ENCODE measurements around the gene HSPE1. TPM values are rescaled to one million over a fixed set of nuclear protein-coding genes. Genes with fewer than 3 reads are reported as not detected.

HSPE1 gene
- total and polyA plus RNA-seq, 2 of the 8 experiments (the other 6 are each of a cell fraction or from before 2014, with no cell fraction given): 206 to 377 TPM

- TF ChIP-seq BACH1 (IDR thresholded peaks at IDR 0.05; ENCODE audit: low read length): no peak
- no peak for TF ChIP-seq CHD1 (IDR thresholded peaks at IDR 0.05; ENCODE audit: low read depth, low read length)
- no peak for TF ChIP-seq EZH2 (IDR thresholded peaks at IDR 0.05; ENCODE audit: low read depth, low read length, severe bottlenecking)
- no peak for TF ChIP-seq CEBPB (IDR thresholded peaks at IDR 0.05; ENCODE audit: low read depth, low read length)
Observed at GRCh38 chr2:197502685-197503084, 2.5 kb downstream of the HSPE1 start (continued).
